ENCODE results near the gene FAN1.

The FAN1 gene

GRCh38 chr15:30921781-30922479, 18.2 kb downstream of the FAN1 start:
- H3K4me1 ChIP-seq (ENCODE audit: insufficient read depth, low read length): no peaks in the 10 kb centered on the region
- H3K27me3 ChIP-seq (ENCODE audit: control insufficient read depth in 1 of 2, insufficient read depth in 2 of 2, low read length in 2 of 2): no peaks in the 10 kb centered on the region
- no peak overlapping the region for H3K4me3 ChIP-seq (ENCODE audit: low read depth in 1 of 2, low read length in 2 of 2)
- H3K9ac ChIP-seq (ENCODE audit: low read length): no peak overlapping the region
- peaks cover 52% of the 10 kb centered on the region for H3K36me3 ChIP-seq (ENCODE audit: insufficient read depth, low read length)
- H3K27ac ChIP-seq (ENCODE audit: low read depth, low read length): no peak overlapping the region
- no peaks in the 10 kb centered on the region for H3K9me3 ChIP-seq (ENCODE audit: low read length)

- no peaks in the 10 kb centered on the region for H3K4me1 ChIP-seq (ENCODE audit: insufficient read depth, low read length)
- H3K27ac ChIP-seq (ENCODE audit: low read depth, low read length): no peak overlapping the region
- H3K4me3 ChIP-seq (ENCODE audit: low read depth in 1 of 2, low read length in 2 of 2): no peak overlapping the region
- no peak overlapping the region for H3K9ac ChIP-seq (ENCODE audit: low read length)
- H3K27me3 ChIP-seq (ENCODE audit: control insufficient read depth in 1 of 2, insufficient read depth in 2 of 2, low read length in 2 of 2): no peaks in the 10 kb centered on the region
- H3K9me3 ChIP-seq (ENCODE audit: low read length): no peaks in the 10 kb centered on the region
- H3K36me3 ChIP-seq (ENCODE audit: insufficient read depth, low read length): peaks cover 60% of the 10 kb centered on the region
Observed at GRCh38 chr15:30922480-30923311, 19.0 kb downstream of the FAN1 start.

GRCh38 chr15:30923429-30923828, 19.7 kb downstream of the FAN1 start:
- no peaks in the 10 kb centered on the region for H3K27me3 ChIP-seq (ENCODE audit: control insufficient read depth in 1 of 2, insufficient read depth in 2 of 2, low read length in 2 of 2)
- no peak overlapping the region for H3K4me3 ChIP-seq (ENCODE audit: low read depth in 1 of 2, low read length in 2 of 2)
- H3K36me3 ChIP-seq (ENCODE audit: insufficient read depth, low read length): peaks cover 63% of the 10 kb centered on the region
- no peak overlapping the region for H3K9ac ChIP-seq (ENCODE audit: low read length)
- H3K9me3 ChIP-seq (ENCODE audit: low read length): no peaks in the 10 kb centered on the region
- H3K4me1 ChIP-seq (ENCODE audit: insufficient read depth, low read length): no peaks in the 10 kb centered on the region
- H3K27ac ChIP-seq (ENCODE audit: low read depth, low read length): no peak overlapping the region

DNA sequence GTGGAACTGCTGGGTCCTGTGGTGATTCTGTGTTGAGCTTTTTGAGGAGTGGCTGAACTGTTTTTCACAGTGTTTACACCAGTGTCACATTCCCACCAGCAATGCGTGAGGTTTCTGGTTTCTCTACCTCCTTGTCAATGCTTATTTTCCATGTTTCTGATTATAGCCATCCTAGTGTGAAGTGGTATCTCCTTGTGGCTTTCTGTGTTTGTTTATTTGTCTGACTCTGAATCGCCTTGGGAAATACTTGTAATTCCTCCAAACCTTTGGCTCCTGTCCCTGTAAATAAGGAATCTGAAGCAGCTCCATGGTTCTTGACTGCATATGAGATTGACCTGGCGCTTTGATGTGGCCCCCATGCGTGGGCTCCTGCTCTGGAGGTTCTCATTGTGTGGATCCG, 20.6 kb downstream of the FAN1 start:
- Histone ChIP-seq H3K4me3 (ENCODE audit: low read depth in 1 of 2, low read length in 2 of 2) (no peak overlapping the region), H3K36me3 (ENCODE audit: insufficient read depth, low read length) (peaks cover 61% of the 10 kb centered on the region), H3K4me1 (ENCODE audit: insufficient read depth, low read length) (no peaks in the 10 kb centered on the region), H3K9ac (ENCODE audit: low read length) (no peak overlapping the region), H3K27me3 (ENCODE audit: control insufficient read depth in 1 of 2, insufficient read depth in 2 of 2, low read length in 2 of 2) (no peaks in the 10 kb centered on the region), H3K27ac (ENCODE audit: low read depth, low read length) (no peak overlapping the region), H3K9me3 (ENCODE audit: low read length) (no peaks in the 10 kb centered on the region)

- Histone ChIP-seq H3K4me3 (ENCODE audit: low read depth in 1 of 2, low read length in 2 of 2) (no peak overlapping the region), H3K9ac (ENCODE audit: low read length) (no peak overlapping the region), H3K9me3 (ENCODE audit: low read length) (no peaks in the 10 kb centered on the region), H3K27ac (ENCODE audit: low read depth, low read length) (no peak overlapping the region), H3K4me1 (ENCODE audit: insufficient read depth, low read length) (no peaks in the 10 kb centered on the region), H3K36me3 (ENCODE audit: insufficient read depth, low read length) (peaks cover 69% of the 10 kb centered on the region), H3K27me3 (ENCODE audit: control insufficient read depth in 1 of 2, insufficient read depth in 2 of 2, low read length in 2 of 2) (no peaks in the 10 kb centered on the region)
Observed at GRCh38 chr15:30925686-30926085, 22.0 kb downstream of the FAN1 start.

DNA sequence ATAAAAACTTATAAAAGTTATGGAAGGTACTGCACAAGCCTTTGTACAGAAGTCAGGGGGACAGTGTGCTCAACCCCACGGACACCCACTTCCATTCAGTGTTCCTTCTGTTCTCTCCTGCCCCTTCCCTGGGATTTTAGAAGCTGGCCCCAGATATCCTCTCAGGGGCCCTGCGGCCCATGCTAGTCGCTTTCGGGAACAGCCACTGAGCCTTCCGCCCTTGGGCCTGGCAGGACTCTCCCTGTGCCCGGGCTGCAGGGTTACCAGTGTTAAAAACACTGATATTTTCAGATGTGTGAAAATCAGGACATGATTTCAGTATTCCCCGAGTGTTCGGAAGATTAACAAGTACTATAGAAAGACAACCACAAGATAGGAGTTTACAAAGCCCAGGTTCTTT, 22.4 kb downstream of the FAN1 start:
- H3K27ac ChIP-seq (ENCODE audit: low read depth, low read length): no peak overlapping the region
- no peak overlapping the region for H3K4me3 ChIP-seq (ENCODE audit: low read depth in 1 of 2, low read length in 2 of 2)
- no peak overlapping the region for H3K9ac ChIP-seq (ENCODE audit: low read length)
- H3K36me3 ChIP-seq (ENCODE audit: insufficient read depth, low read length): peaks cover 72% of the 10 kb centered on the region
- no peaks in the 10 kb centered on the region for H3K27me3 ChIP-seq (ENCODE audit: control insufficient read depth in 1 of 2, insufficient read depth in 2 of 2, low read length in 2 of 2)
- no peaks in the 10 kb centered on the region for H3K4me1 ChIP-seq (ENCODE audit: insufficient read depth, low read length)
- no peaks in the 10 kb centered on the region for H3K9me3 ChIP-seq (ENCODE audit: low read length)

- peaks cover 64% of the 10 kb centered on the region for H3K36me3 ChIP-seq (ENCODE audit: insufficient read depth, low read length)
- H3K27ac ChIP-seq (ENCODE audit: low read depth, low read length): no peak overlapping the region
- no peak overlapping the region for H3K4me3 ChIP-seq (ENCODE audit: low read depth in 1 of 2, low read length in 2 of 2)
- H3K4me1 ChIP-seq (ENCODE audit: insufficient read depth, low read length): no peaks in the 10 kb centered on the region
- H3K9ac ChIP-seq (ENCODE audit: low read length): no peak overlapping the region
- H3K27me3 ChIP-seq (ENCODE audit: control insufficient read depth in 1 of 2, insufficient read depth in 2 of 2, low read length in 2 of 2): no peaks in the 10 kb centered on the region
- H3K9me3 ChIP-seq (ENCODE audit: low read length): no peaks in the 10 kb centered on the region
Observed at GRCh38 chr15:30927148-30927761, 23.5 kb downstream of the FAN1 start.

DNA sequence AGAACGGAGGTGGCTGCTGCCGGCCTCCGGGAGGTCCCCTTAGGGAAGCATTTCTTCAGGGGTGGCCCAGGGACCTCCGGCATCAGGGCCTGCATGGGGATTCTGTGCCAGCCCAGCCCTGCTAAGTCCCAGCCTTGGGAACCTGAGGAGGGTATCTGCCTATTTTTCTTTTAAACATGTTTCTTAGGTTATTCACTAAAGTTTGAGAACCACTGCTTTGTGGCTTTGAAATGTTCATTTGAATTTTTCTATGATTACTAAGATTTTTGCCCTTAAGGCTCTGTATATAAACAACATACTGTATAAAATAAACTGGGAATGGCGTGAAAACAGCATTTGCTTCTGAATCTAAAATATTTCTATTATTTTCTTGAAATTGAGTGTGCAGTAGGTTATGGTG, 24.4 kb downstream of the FAN1 start:
- H3K4me3 ChIP-seq (ENCODE audit: low read depth in 1 of 2, low read length in 2 of 2): no peak overlapping the region
- H3K27me3 ChIP-seq (ENCODE audit: control insufficient read depth in 1 of 2, insufficient read depth in 2 of 2, low read length in 2 of 2): no peaks in the 10 kb centered on the region
- no peaks in the 10 kb centered on the region for H3K4me1 ChIP-seq (ENCODE audit: insufficient read depth, low read length)
- peaks cover 56% of the 10 kb centered on the region for H3K36me3 ChIP-seq (ENCODE audit: insufficient read depth, low read length)
- H3K9ac ChIP-seq (ENCODE audit: low read length): no peak overlapping the region
- H3K9me3 ChIP-seq (ENCODE audit: low read length): no peaks in the 10 kb centered on the region
- no peak overlapping the region for H3K27ac ChIP-seq (ENCODE audit: low read depth, low read length)

- peaks cover 59% of the 10 kb centered on the region for H3K36me3 ChIP-seq (ENCODE audit: insufficient read depth, low read length)
- no peak overlapping the region for H3K27ac ChIP-seq (ENCODE audit: low read depth, low read length)
- no peak overlapping the region for H3K9ac ChIP-seq (ENCODE audit: low read length)
Observed at GRCh38 chr15:30929064-30929669, 25.5 kb downstream of the FAN1 start.

GRCh38 chr15:30929982-30930381, 26.3 kb downstream of the FAN1 start:
- H3K4me3 ChIP-seq (ENCODE audit: low read depth in 1 of 2, low read length in 2 of 2): no peak overlapping the region
- no peaks in the 10 kb centered on the region for H3K9me3 ChIP-seq (ENCODE audit: low read length)
- no peak overlapping the region for H3K27ac ChIP-seq (ENCODE audit: low read depth, low read length)
- H3K9ac ChIP-seq (ENCODE audit: low read length): no peak overlapping the region
- peaks cover 59% of the 10 kb centered on the region for H3K36me3 ChIP-seq (ENCODE audit: insufficient read depth, low read length)
- no peaks in the 10 kb centered on the region for H3K27me3 ChIP-seq (ENCODE audit: control insufficient read depth in 1 of 2, insufficient read depth in 2 of 2, low read length in 2 of 2)
- H3K4me1 ChIP-seq (ENCODE audit: insufficient read depth, low read length): no peaks in the 10 kb centered on the region

More at GRCh38 chr15:30929064-30929669, 25.5 kb downstream of the FAN1 start:
- H3K4me1 ChIP-seq (ENCODE audit: insufficient read depth, low read length): no peaks in the 10 kb centered on the region
- H3K4me3 ChIP-seq (ENCODE audit: low read depth in 1 of 2, low read length in 2 of 2): no peak overlapping the region
- no peaks in the 10 kb centered on the region for H3K9me3 ChIP-seq (ENCODE audit: low read length)
- H3K27me3 ChIP-seq (ENCODE audit: control insufficient read depth in 1 of 2, insufficient read depth in 2 of 2, low read length in 2 of 2): no peaks in the 10 kb centered on the region

DNA sequence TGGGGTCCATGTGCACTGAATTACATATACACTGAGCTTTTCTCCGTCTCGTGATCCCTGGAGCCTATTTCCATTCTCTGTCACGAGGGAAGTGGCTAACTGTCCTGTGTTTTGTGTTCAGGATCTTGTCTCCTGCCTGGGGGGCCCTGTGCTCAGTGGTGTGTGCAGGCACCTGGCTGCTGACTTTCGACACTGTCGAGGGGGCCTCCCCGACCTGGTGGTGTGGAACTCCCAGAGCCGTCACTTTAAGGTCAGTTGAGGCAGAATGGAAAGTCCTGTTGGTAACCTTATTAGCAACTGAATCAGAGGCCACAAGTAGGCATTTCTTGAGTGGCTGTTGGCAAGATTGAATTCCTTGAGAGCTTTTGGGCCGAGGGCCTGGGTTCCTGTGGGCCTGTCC, 26.7 kb downstream of the FAN1 start:
- Histone ChIP-seq H3K4me3 (ENCODE audit: low read depth in 1 of 2, low read length in 2 of 2) (no peak overlapping the region), H3K4me1 (ENCODE audit: insufficient read depth, low read length) (no peaks in the 10 kb centered on the region), H3K36me3 (ENCODE audit: insufficient read depth, low read length) (peaks cover 59% of the 10 kb centered on the region), H3K9ac (ENCODE audit: low read length) (no peak overlapping the region), H3K27me3 (ENCODE audit: control insufficient read depth in 1 of 2, insufficient read depth in 2 of 2, low read length in 2 of 2) (no peaks in the 10 kb centered on the region), H3K27ac (ENCODE audit: low read depth, low read length) (no peak overlapping the region), H3K9me3 (ENCODE audit: low read length) (no peaks in the 10 kb centered on the region)
